ENCODE data around the gene MTMR3. TPM values are rescaled to one million over a fixed set of nuclear protein-coding genes. Genes with fewer than 3 reads are reported as not detected.
A peak's percentile ranks its signal among the peaks of the same experiment; 100 is the strongest.

The MTMR3 gene
- total and polyA plus RNA-seq, 2 donors from 2014 or later: 9.6 to 56.2 TPM

- Histone ChIP-seq H3K4me1 (ENCODE audit: control insufficient read depth in 2 of 3, insufficient read depth in 2 of 3, low read depth in 1 of 3, low read length in 3 of 3) (peaks cover 0 to under 1% (median 0%) of the 10 kb centered on the region in 3 donors), H3K9ac (ENCODE audit: low read length in 3 of 3) (no peak overlapping the region), H3K36me3 (ENCODE audit: control insufficient read depth in 2 of 3, insufficient read depth in 3 of 3, low read length in 3 of 3) (no peaks in the 10 kb centered on the region), H3K9me3 (ENCODE audit: control insufficient read depth in 2 of 3, insufficient read depth in 1 of 3, low read length in 3 of 3) (peaks cover 0 to 5% (median 0%) of the 10 kb centered on the region in 3 donors), H3K27ac (ENCODE audit: low read depth in 2 of 2, low read length in 2 of 2) (no peak overlapping the region), H3K4me3 (ENCODE audit: low read length in 3 of 3) (no peak overlapping the region), H3K27me3 (ENCODE audit: control insufficient read depth, insufficient read depth, low read length) (no peaks in the 10 kb centered on the region)
- intact Hi-C loops (cut with DNase I): no loop called here
- FAIRE-seq (no peak), DNase-seq (no peak)
- no peak for TF ChIP-seq CTCF (IDR thresholded peaks at IDR 0.05; ENCODE audit: borderline replicate concordance, extremely low read depth, insufficient read depth)
Measured at GRCh38 chr22:29842740-29843139, 40.2 kb upstream of the MTMR3 start.

GRCh38 chr22:29846290-29846689 is 36.7 kb upstream of the MTMR3 start:
- H3K4me1 ChIP-seq (ENCODE audit: control insufficient read depth in 2 of 3, insufficient read depth in 2 of 3, low read depth in 1 of 3, low read length in 3 of 3): no peaks in the 10 kb centered on the region
- intact Hi-C loops (cut with DNase I): no loop called here
- peaks cover 0 to 5% (median 0%) of the 10 kb centered on the region in 3 donors for H3K9me3 ChIP-seq (ENCODE audit: control insufficient read depth in 2 of 3, insufficient read depth in 1 of 3, low read length in 3 of 3)
- no peaks in the 10 kb centered on the region for H3K27me3 ChIP-seq (ENCODE audit: control insufficient read depth, insufficient read depth, low read length)
- no peak for FAIRE-seq
- no peaks in the 10 kb centered on the region for H3K36me3 ChIP-seq (ENCODE audit: control insufficient read depth in 2 of 3, insufficient read depth in 3 of 3, low read length in 3 of 3)
- TF ChIP-seq CTCF (IDR thresholded peaks at IDR 0.05; ENCODE audit: borderline replicate concordance, extremely low read depth, insufficient read depth): no peak
- no peak overlapping the region for H3K27ac ChIP-seq (ENCODE audit: low read depth in 2 of 2, low read length in 2 of 2)
- no peak overlapping the region for H3K9ac ChIP-seq (ENCODE audit: low read length in 3 of 3)
- DNase-seq: no peak
- H3K4me3 ChIP-seq (ENCODE audit: low read length in 3 of 3): no peak overlapping the region

GRCh38 chr22:29848111-29848510 is 34.9 kb upstream of the MTMR3 start:
- Histone ChIP-seq H3K27me3 (ENCODE audit: control insufficient read depth, insufficient read depth, low read length) (no peaks in the 10 kb centered on the region), H3K9ac (ENCODE audit: low read length in 3 of 3) (no peak overlapping the region), H3K36me3 (ENCODE audit: control insufficient read depth in 2 of 3, insufficient read depth in 3 of 3, low read length in 3 of 3) (no peaks in the 10 kb centered on the region), H3K4me1 (ENCODE audit: control insufficient read depth in 2 of 3, insufficient read depth in 2 of 3, low read depth in 1 of 3, low read length in 3 of 3) (no peaks in the 10 kb centered on the region), H3K9me3 (ENCODE audit: control insufficient read depth in 2 of 3, insufficient read depth in 1 of 3, low read length in 3 of 3) (peaks cover 0 to 5% (median 0%) of the 10 kb centered on the region in 3 donors), H3K4me3 (ENCODE audit: low read length in 3 of 3) (no peak overlapping the region), H3K27ac (ENCODE audit: low read depth in 2 of 2, low read length in 2 of 2) (no peak overlapping the region)
- TF ChIP-seq CTCF (IDR thresholded peaks at IDR 0.05; ENCODE audit: borderline replicate concordance, extremely low read depth, insufficient read depth): no peak
- intact Hi-C loops (cut with DNase I): no loop called here
- FAIRE-seq: no peak
- peak in 1 of 5 donors; percentile 46 for DNase-seq

- no peak overlapping the region for H3K4me3 ChIP-seq (ENCODE audit: low read length in 3 of 3)
- no peaks in the 10 kb centered on the region for H3K4me1 ChIP-seq (ENCODE audit: control insufficient read depth in 2 of 3, insufficient read depth in 2 of 3, low read depth in 1 of 3, low read length in 3 of 3)
- no peaks in the 10 kb centered on the region for H3K36me3 ChIP-seq (ENCODE audit: control insufficient read depth in 2 of 3, insufficient read depth in 3 of 3, low read length in 3 of 3)
- H3K27me3 ChIP-seq (ENCODE audit: control insufficient read depth, insufficient read depth, low read length): no peaks in the 10 kb centered on the region
- DNase-seq (no peak), FAIRE-seq (no peak)
- TF ChIP-seq CTCF (IDR thresholded peaks at IDR 0.05; ENCODE audit: borderline replicate concordance, extremely low read depth, insufficient read depth): no peak
- H3K9me3 ChIP-seq (ENCODE audit: control insufficient read depth in 2 of 3, insufficient read depth in 1 of 3, low read length in 3 of 3): no peaks in the 10 kb centered on the region
- intact Hi-C loops (cut with DNase I): no loop called here
- no peak overlapping the region for H3K27ac ChIP-seq (ENCODE audit: low read depth in 2 of 2, low read length in 2 of 2)
- no peak overlapping the region for H3K9ac ChIP-seq (ENCODE audit: low read length in 3 of 3)
Measured at GRCh38 chr22:29854432-29854831, 28.5 kb upstream of the MTMR3 start.
